Activated CD4-positive, alpha-beta T cell treated with anti-CD3 and anti-CD28 coated beads, Interleukin-2, amount 50 U/mL, for 48 hours (primary cell): Measurements from ENCODE around the gene PKM.
A peak's percentile ranks its signal among the peaks of the same experiment; 100 is the strongest.
"Not testable (repeated sequence)": the region's sequence is repeated elsewhere in the genome, so short reads cannot be mapped to it uniquely, and the experiment has no call there.

Source experiments
- DNase-seq, 2 experiments: peaks; one replicate each; pipeline ENCODE4 v3.0.0-alpha.2; 2020

Gene PKM

GRCh38 chr15:72231066-72231832 is at the start of gene PKM:
Gene PKM (minus strand): TSS chr15:72231190. CDS start chr15:72219097, 12,093 bp downstream.
- DNase-seq: peak; percentile 98 to 99

GRCh38 chr15:72280751-72281150 is 49.8 kb upstream of the PKM start:
- no peak for DNase-seq

GRCh38 chr15:72278737-72279136 is 47.7 kb upstream of the PKM start:
- no peak for DNase-seq

- no peak for DNase-seq
Measured at GRCh38 chr15:72276326-72276700, 45.3 kb upstream of the PKM start.

GRCh38 chr15:72275635-72276325 is 44.8 kb upstream of the PKM start:
- DNase-seq: not testable (repeated sequence)

GRCh38 chr15:72272997-72273352 is 42.0 kb upstream of the PKM start:
- DNase-seq: no peak

GRCh38 chr15:72272213-72272996 is 41.4 kb upstream of the PKM start, which contains the start of gene PARP6:
Gene PARP6 (minus strand): TSS chr15:72272554. CDS start chr15:72267477, 5,077 bp downstream.
- peak; percentile 98 for DNase-seq

GRCh38 chr15:72271895-72272212 is 40.9 kb upstream of the PKM start:
- peak in 1 of 2 experiments; percentile 34 for DNase-seq

- no peak for DNase-seq
Measured at GRCh38 chr15:72271221-72271620, 40.2 kb upstream of the PKM start.

- no peak for DNase-seq
Measured at GRCh38 chr15:72269739-72270138, 38.7 kb upstream of the PKM start.

- DNase-seq: no peak
Measured at GRCh38 chr15:72265031-72265430, 34.0 kb upstream of the PKM start.

- DNase-seq: no peak
Measured at GRCh38 chr15:72252663-72253299, 21.8 kb upstream of the PKM start.

GRCh38 chr15:72249142-72249810 is 18.3 kb upstream of the PKM start:
- DNase-seq: no peak

GRCh38 chr15:72248514-72248913 is 17.5 kb upstream of the PKM start:
- DNase-seq: no peak

GRCh38 chr15:72242775-72243370 is 11.9 kb upstream of the PKM start:
- no peak for DNase-seq

GRCh38 chr15:72239652-72240051 is 8.7 kb upstream of the PKM start:
- no peak for DNase-seq

GRCh38 chr15:72238586-72238985 is 7.6 kb upstream of the PKM start:
- DNase-seq: no peak

GRCh38 chr15:72237853-72238224 is 6.8 kb upstream of the PKM start:
- DNase-seq: no peak

- DNase-seq: peak; percentile 79 to 86
Measured at GRCh38 chr15:72237029-72237852, 6.3 kb upstream of the PKM start.

- no peak for DNase-seq
Measured at GRCh38 chr15:72236381-72237003, 5.5 kb upstream of the PKM start.

GRCh38 chr15:72235298-72235697 is 4.3 kb upstream of the PKM start:
- DNase-seq: no peak
